LNCAP (cell line): ENCODE data around the gene SNTG2.

Source experiments
- CTCF ChIP-seq: fragments of 450-650 bp; IDR thresholded peaks from 2 replicates; pipeline ENCODE4 v1.5.1; 2017; ENCODE audit warnings: mild to moderate bottlenecking

The SNTG2 gene

GRCh38 chr2:1150724-1151511, 200.3 kb downstream of the SNTG2 start:
- no peak for TF ChIP-seq CTCF

GRCh38 chr2:1152375-1152774, 201.7 kb downstream of the SNTG2 start:
- no peak for TF ChIP-seq CTCF

- TF ChIP-seq CTCF: no peak
Observed at GRCh38 chr2:1153920-1154319, 203.3 kb downstream of the SNTG2 start.

- no peak for TF ChIP-seq CTCF
Observed at GRCh38 chr2:1154710-1155594, 204.3 kb downstream of the SNTG2 start.

GRCh38 chr2:1156059-1156458, 205.4 kb downstream of the SNTG2 start:
- TF ChIP-seq CTCF: no peak

GRCh38 chr2:1156531-1156930, 205.9 kb downstream of the SNTG2 start:
- TF ChIP-seq CTCF: no peak

- TF ChIP-seq CTCF: no peak
Observed at GRCh38 chr2:1157107-1157506, 206.5 kb downstream of the SNTG2 start.
